IMR-90 (cell line): Measurements from ENCODE around the gene RASSF4.
A peak's percentile ranks its signal among the peaks of the same experiment; 100 is the strongest.

Source experiments
- BHLHE40 ChIP-seq: fragments of 150-350 bp; IDR thresholded peaks from 2 replicates; pipeline ENCODE4 v1.6.1; 2016; ENCODE audit warnings: mild to moderate bottlenecking, low read depth, low read length
- CTCF ChIP-seq: conservative IDR thresholded peaks from 2 replicates; pipeline ENCODE4 v1.5.1; 2012; ENCODE audit warnings: mild to moderate bottlenecking, low read depth, low read length, improper control_type of control experiment
- ELK1 ChIP-seq: fragments of 150-350 bp; IDR thresholded peaks from 2 replicates; pipeline ENCODE4 v1.6.1; 2016; ENCODE audit warnings: low read depth, mild to moderate bottlenecking, low read length, moderate library complexity, borderline replicate concordance
- MAZ ChIP-seq: IDR thresholded peaks from 2 replicates; pipeline ENCODE4 v1.6.1; 2012; ENCODE audit warnings: low read depth, mild to moderate bottlenecking, low read length, improper control_type of control experiment, moderate library complexity, borderline replicate concordance
- POLR2A ChIP-seq: IDR thresholded peaks from 2 replicates; pipeline ENCODE4 v1.6.1; 2012; ENCODE audit warnings: mild to moderate bottlenecking, low read depth, low read length
- RFX5 ChIP-seq: IDR thresholded peaks from 2 replicates; pipeline ENCODE4 v1.8.0; 2012; ENCODE audit warnings: low read depth, mild to moderate bottlenecking, low read length, moderate library complexity

- TF ChIP-seq MAZ (no peak; the same call in 1 of the 2 replicates), CTCF (peak; percentile 8; the same call in 1 of the 2 replicates), RFX5 (no peak), POLR2A (peak; percentile 97), BHLHE40 (no peak), ELK1 (no peak)
These were observed 19.1 kb downstream of the RASSF4 start, which contains the start of gene DEPP1 for GRCh38 chr10:44978570-44979280.
